Calu3 (cell line): Measurements from ENCODE around the gene CEP68. TPM values are rescaled to one million over a fixed set of nuclear protein-coding genes. Genes with fewer than 3 reads are reported as not detected.
A peak's percentile ranks its signal among the peaks of the same experiment; 100 is the strongest.

ENCODE experiments used
- BruUV-seq: library from RNA; stranded (reverse); fragments of 400-500 nt; replicated peaks from 2 replicates; lab custom pipeline; 2021; lab: Mats Ljungman, UMichigan
- CTCF ChIA-PET: fragments of 300-600 bp; sonication (Branson Sonifier 250); formaldehyde crosslinking; loops from one replicate; lab custom pipeline; 2022; ENCODE audit warnings: antibody characterized with exemption; lab: Charles Lee
- DNase-seq: peaks from one replicate; pipeline ENCODE4 v3.0.0; 2022
- H3K27ac Mint-ChIP-seq: one replicate; pipeline ENCODE4 v1.8.0; 2022; ENCODE audit warnings: mixed read lengths; ENCODE audit not compliant: unreplicated experiment
- H3K27me3 Mint-ChIP-seq: one replicate; pipeline ENCODE4 v1.8.0; 2022; ENCODE audit warnings: mixed read lengths; ENCODE audit not compliant: unreplicated experiment
- H3K36me3 Mint-ChIP-seq: one replicate; pipeline ENCODE4 v1.8.0; 2022; ENCODE audit warnings: mild to moderate bottlenecking, moderate library complexity, mixed read lengths; ENCODE audit not compliant: insufficient read depth, unreplicated experiment
- H3K4me1 Mint-ChIP-seq: one replicate; pipeline ENCODE4 v1.8.0; 2022; ENCODE audit warnings: mild to moderate bottlenecking, low read depth, mixed read lengths; ENCODE audit not compliant: unreplicated experiment
- H3K4me3 Mint-ChIP-seq: one replicate; pipeline ENCODE4 v1.8.0; 2022; ENCODE audit warnings: mild to moderate bottlenecking, low read depth, moderate library complexity, mixed read lengths; ENCODE audit not compliant: unreplicated experiment
- H3K9me3 Mint-ChIP-seq: one replicate; pipeline ENCODE4 v1.8.0; 2022; ENCODE audit warnings: low read depth, mixed read lengths; ENCODE audit not compliant: unreplicated experiment
- CTCF ChIP-seq: fragments of 200-600 bp; IDR thresholded peaks from one replicate; pipeline ENCODE4 v1.8.0; 2022; ENCODE audit warnings: antibody characterized with exemption; ENCODE audit not compliant: unreplicated experiment
- intact Hi-C: fragments of 100-400 bp; cut with micrococcal nuclease; formaldehyde crosslinking; loops from one replicate; pipeline ENCODE4 v1.10.0; 2022; ENCODE audit not compliant: unreplicated experiment
- total RNA-seq: library from RNA; stranded (reverse); gene quantifications from 2 replicates; pipeline ENCODE4 v1.2.3, GENCODE V29; 2022

Gene CEP68
- total RNA-seq, 1 experiment from 2014 or later: 9.6 TPM

- CTCF ChIA-PET: no interaction called here
Observed at GRCh38 chr2:65097844-65098243, 41.6 kb downstream of the CEP68 start.

GRCh38 chr2:65098741-65099140 lies 42.5 kb downstream of the CEP68 start:
- CTCF ChIA-PET: no interaction called here
- no peak for DNase-seq
- no TSS peak for BruUV-seq
- intact Hi-C loops: no loop called here
- peaks cover 70% of the 10 kb centered on the region for H3K36me3 Mint-ChIP-seq
- no peaks in the 10 kb centered on the region for H3K4me1 Mint-ChIP-seq
- no peak for TF ChIP-seq CTCF
- no peak overlapping the region for H3K4me3 Mint-ChIP-seq
- no peaks in the 10 kb centered on the region for H3K27me3 Mint-ChIP-seq
- H3K27ac Mint-ChIP-seq: peak overlapping the region; percentile 12
- no peaks in the 10 kb centered on the region for H3K9me3 Mint-ChIP-seq

More at GRCh38 chr2:65097844-65098243, 41.6 kb downstream of the CEP68 start:
- TF ChIP-seq CTCF: no peak
- DNase-seq: no peak
- Mint-ChIP-seq H3K4me1 (no peaks in the 10 kb centered on the region), H3K9me3 (no peaks in the 10 kb centered on the region), H3K27ac (no peak overlapping the region), H3K4me3 (no peak overlapping the region), H3K36me3 (peaks cover 70% of the 10 kb centered on the region), H3K27me3 (no peaks in the 10 kb centered on the region)
- BruUV-seq: no TSS peak
- intact Hi-C loops: no loop called here

- Mint-ChIP-seq H3K4me3 (no peak overlapping the region), H3K36me3 (peaks cover 61% of the 10 kb centered on the region), H3K27me3 (no peaks in the 10 kb centered on the region), H3K4me1 (no peaks in the 10 kb centered on the region), H3K27ac (no peak overlapping the region), H3K9me3 (no peaks in the 10 kb centered on the region)
- BruUV-seq: no TSS peak
- CTCF ChIA-PET: interaction anchor here (0.7 kb wide), 1 partner anchor 278 kb away, joined by 3 read pairs; no protein-coding TSS in a partner anchor
- TF ChIP-seq CTCF: no peak
- intact Hi-C loops: no loop called here
- DNase-seq: no peak
Observed at GRCh38 chr2:65101071-65101470, 44.9 kb downstream of the CEP68 start.

GRCh38 chr2:65103013-65103715 lies 46.9 kb downstream of the CEP68 start:
- Mint-ChIP-seq H3K27me3 (no peaks in the 10 kb centered on the region), H3K27ac (no peak overlapping the region), H3K36me3 (peaks cover 52% of the 10 kb centered on the region), H3K9me3 (no peaks in the 10 kb centered on the region), H3K4me1 (no peaks in the 10 kb centered on the region), H3K4me3 (no peak overlapping the region)
- TF ChIP-seq CTCF: no peak
- CTCF ChIA-PET: interaction anchor here (0.6 to 0.7 kb wide), 4 partner anchors 19 to 222 kb away, joined by 3 to 4 read pairs (median 3); no protein-coding TSS in a partner anchor
- intact Hi-C loops: no loop called here
- BruUV-seq: TSS peak; percentile 20
- no peak for DNase-seq
